ENCODE measurements around the gene PPT2.

Gene PPT2

GRCh38 chr6:32188381-32189068 lies 34.6 kb downstream of the PPT2 start:
- H3K18ac ChIP-seq (ENCODE audit: low read length) = peak overlapping the region; percentile 92
- peak overlapping the region; percentile 82 for H3K27ac ChIP-seq (replicated peaks; ENCODE audit: low read length)
- H2BK15ac ChIP-seq (ENCODE audit: low read length) = peak overlapping the region; percentile 38
- H3K4me3 ChIP-seq (ENCODE audit: low read length in 2 of 2) = peak overlapping the region; percentile 75 to 88
- H3K36me3 ChIP-seq (replicated peaks in 1 of 2; ENCODE audit: control insufficient read depth in 2 of 2, insufficient read depth in 2 of 2, low read length in 2 of 2) = peaks cover 16 to 38% of the 10 kb centered on the region in 2 donors
- H3K4me1 ChIP-seq (ENCODE audit: control insufficient read depth in 2 of 2, insufficient read depth in 1 of 2, low read depth in 1 of 2, low read length in 2 of 2) = peaks cover 23 to 29% of the 10 kb centered on the region in 2 donors
- H2AK5ac ChIP-seq (ENCODE audit: low read depth, low read length) = peak overlapping the region; percentile 59
- H2BK12ac ChIP-seq (ENCODE audit: low read length) = no peak overlapping the region
- H3K14ac ChIP-seq (ENCODE audit: low read length) = no peak overlapping the region
- no peak overlapping the region for H4K91ac ChIP-seq (ENCODE audit: low read depth, low read length, poor library complexity)
- H3K79me1 ChIP-seq (ENCODE audit: low read depth, low read length) = peaks cover 7% of the 10 kb centered on the region
- no peak overlapping the region for H4K8ac ChIP-seq (ENCODE audit: low read depth, low read length)
- peak overlapping the region; percentile 82 for H3K9ac ChIP-seq (ENCODE audit: low read depth, low read length, poor library complexity)
- H3K4me2 ChIP-seq (ENCODE audit: insufficient read depth, low read length, poor library complexity, severe bottlenecking) = peak overlapping the region; percentile 92
- no peak overlapping the region for H2AFZ ChIP-seq (ENCODE audit: low read length)
- peak overlapping the region; percentile 96 for H2BK5ac ChIP-seq (ENCODE audit: low read length)
- no CpG with 5 or more reads among the region's 13 CpGs for WGBS, 2 donors (ENCODE audit: extremely low coverage in 2 of 2, insufficient read length in 2 of 2, insufficient replicate concordance in 1 of 2)
- H3K9me3 ChIP-seq (replicated peaks in 1 of 2; ENCODE audit: control insufficient read depth in 2 of 2, insufficient read depth in 1 of 2, low read depth in 1 of 2, low read length in 2 of 2) = no peaks in the 10 kb centered on the region
- H3K23ac ChIP-seq (ENCODE audit: low read depth, low read length, poor library complexity) = no peak overlapping the region
- no peak overlapping the region for H2BK120ac ChIP-seq (ENCODE audit: low read depth, low read length)
- DNase-seq (ENCODE audit: low spot score) = no peak
- H3K27me3 ChIP-seq (ENCODE audit: control insufficient read depth in 3 of 3, insufficient read depth in 3 of 3, low read depth in 1 of 3, low read length in 3 of 3) = no peaks in the 10 kb centered on the region
- H3K4ac ChIP-seq (ENCODE audit: low read length) = peak overlapping the region; percentile 78

DNA sequence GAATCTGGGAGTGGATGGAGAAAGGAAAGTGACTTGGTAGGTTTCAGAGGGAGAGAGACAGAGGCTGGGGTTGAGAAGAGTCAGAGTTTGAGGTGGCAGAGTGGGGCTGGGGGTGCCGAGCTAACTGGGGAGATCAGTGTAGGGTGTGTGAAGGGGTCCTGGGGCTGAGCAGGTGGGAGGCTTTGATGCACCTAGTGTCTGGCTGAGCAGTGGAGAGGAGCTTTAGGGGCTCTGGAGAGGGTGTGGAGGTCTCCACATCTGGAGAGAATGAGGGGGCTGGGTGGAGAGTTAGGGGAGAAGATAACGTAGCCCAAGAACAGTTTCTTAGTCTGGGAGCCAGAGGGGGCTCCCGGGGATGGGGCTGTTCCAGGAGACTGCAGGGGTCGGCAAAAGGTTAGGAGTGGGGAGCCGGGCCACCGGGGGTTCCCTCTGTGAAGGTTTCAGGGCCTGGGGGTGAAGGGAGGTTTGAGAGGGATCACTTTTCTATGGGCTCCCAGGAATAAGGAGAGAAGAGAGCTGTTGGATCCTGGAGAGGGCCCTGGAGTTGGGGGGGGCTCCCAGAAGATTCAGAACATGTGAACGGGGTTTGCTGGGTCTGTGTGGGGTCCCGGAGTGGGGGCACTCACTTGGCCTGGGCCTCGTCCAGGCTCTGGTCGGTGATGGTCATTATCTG lies 35.3 kb downstream of the PPT2 start:
- H3K36me3 ChIP-seq (replicated peaks in 1 of 2; ENCODE audit: control insufficient read depth in 2 of 2, insufficient read depth in 2 of 2, low read length in 2 of 2) = peaks cover 14 to 31% of the 10 kb centered on the region in 2 donors
- peaks cover 23 to 29% of the 10 kb centered on the region in 2 donors for H3K4me1 ChIP-seq (ENCODE audit: control insufficient read depth in 2 of 2, insufficient read depth in 1 of 2, low read depth in 1 of 2, low read length in 2 of 2)
- peak overlapping the region; percentile 92 for H3K4me2 ChIP-seq (ENCODE audit: insufficient read depth, low read length, poor library complexity, severe bottlenecking)
- H3K27me3 ChIP-seq (ENCODE audit: control insufficient read depth in 3 of 3, insufficient read depth in 3 of 3, low read depth in 1 of 3, low read length in 3 of 3) = no peaks in the 10 kb centered on the region
- peak overlapping the region; percentile 59 for H2AK5ac ChIP-seq (ENCODE audit: low read depth, low read length)
- peak overlapping the region; percentile 78 for H3K4ac ChIP-seq (ENCODE audit: low read length)
- H4K91ac ChIP-seq (ENCODE audit: low read depth, low read length, poor library complexity) = no peak overlapping the region
- peak overlapping the region; percentile 64 for H2BK15ac ChIP-seq (ENCODE audit: low read length)
- peak overlapping the region; percentile 43 for H2BK120ac ChIP-seq (ENCODE audit: low read depth, low read length)
- no CpG with 5 or more reads among the region's 10 CpGs for WGBS, 2 donors (ENCODE audit: extremely low coverage in 2 of 2, insufficient read length in 2 of 2, insufficient replicate concordance in 1 of 2)
- H3K18ac ChIP-seq (ENCODE audit: low read length) = peak overlapping the region; percentile 92
- no peak overlapping the region for H2AFZ ChIP-seq (ENCODE audit: low read length)
- no peak overlapping the region for H3K23ac ChIP-seq (ENCODE audit: low read depth, low read length, poor library complexity)
- no peak overlapping the region for H2BK12ac ChIP-seq (ENCODE audit: low read length)
- H2BK5ac ChIP-seq (ENCODE audit: low read length) = peak overlapping the region; percentile 96
- no peak for DNase-seq (ENCODE audit: low spot score)
- H3K4me3 ChIP-seq (ENCODE audit: low read length in 2 of 2) = peak overlapping the region; percentile 75 to 88
- H3K27ac ChIP-seq (replicated peaks; ENCODE audit: low read length) = peak overlapping the region; percentile 82
- H3K9me3 ChIP-seq (replicated peaks in 1 of 2; ENCODE audit: control insufficient read depth in 2 of 2, insufficient read depth in 1 of 2, low read depth in 1 of 2, low read length in 2 of 2) = no peaks in the 10 kb centered on the region
- H4K8ac ChIP-seq (ENCODE audit: low read depth, low read length) = no peak overlapping the region
- H3K79me1 ChIP-seq (ENCODE audit: low read depth, low read length) = peaks cover 7% of the 10 kb centered on the region
- peak overlapping the region; percentile 82 for H3K9ac ChIP-seq (ENCODE audit: low read depth, low read length, poor library complexity)
- H3K14ac ChIP-seq (ENCODE audit: low read length) = peak overlapping the region; percentile 31

DNA sequence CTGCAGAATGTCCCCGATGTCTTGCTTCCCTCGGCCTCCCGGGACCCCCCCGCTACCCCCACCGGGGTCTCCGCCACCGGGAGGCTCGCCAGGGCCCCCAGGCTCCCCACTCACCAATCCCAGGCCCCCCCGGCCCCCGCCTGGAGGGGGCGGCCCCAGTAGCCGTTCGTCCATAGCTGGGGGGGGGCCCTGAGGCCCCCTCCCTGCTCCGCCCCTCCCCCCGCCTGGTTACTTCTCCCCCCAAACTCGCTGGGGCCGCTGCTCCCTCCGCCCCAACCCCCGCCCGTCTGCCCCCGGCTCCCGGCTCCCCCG lies 35.8 kb downstream of the PPT2 start:
- H3K79me1 ChIP-seq (ENCODE audit: low read depth, low read length) = peaks cover 7% of the 10 kb centered on the region
- H2AFZ ChIP-seq (ENCODE audit: low read length) = peak overlapping the region; percentile 49
- H3K9me3 ChIP-seq (replicated peaks in 1 of 2; ENCODE audit: control insufficient read depth in 2 of 2, insufficient read depth in 1 of 2, low read depth in 1 of 2, low read length in 2 of 2) = no peaks in the 10 kb centered on the region
- DNase-seq (ENCODE audit: low spot score) = no peak
- peak overlapping the region; percentile 82 for H3K27ac ChIP-seq (replicated peaks; ENCODE audit: low read length)
- peak overlapping the region; percentile 78 for H3K9ac ChIP-seq (ENCODE audit: low read depth, low read length, poor library complexity)
- no peaks in the 10 kb centered on the region for H3K27me3 ChIP-seq (ENCODE audit: control insufficient read depth in 3 of 3, insufficient read depth in 3 of 3, low read depth in 1 of 3, low read length in 3 of 3)
- peak overlapping the region; percentile 43 for H2BK120ac ChIP-seq (ENCODE audit: low read depth, low read length)
- H4K91ac ChIP-seq (ENCODE audit: low read depth, low read length, poor library complexity) = no peak overlapping the region
- no peak overlapping the region for H3K14ac ChIP-seq (ENCODE audit: low read length)
- H3K4me2 ChIP-seq (ENCODE audit: insufficient read depth, low read length, poor library complexity, severe bottlenecking) = peak overlapping the region; percentile 92
- H4K8ac ChIP-seq (ENCODE audit: low read depth, low read length) = no peak overlapping the region
- WGBS, 2 donors (ENCODE audit: extremely low coverage in 2 of 2, insufficient read length in 2 of 2, insufficient replicate concordance in 1 of 2) = no CpG with 5 or more reads among the region's 23 CpGs
- peak overlapping the region; percentile 92 for H3K18ac ChIP-seq (ENCODE audit: low read length)
- peaks cover 14 to 28% of the 10 kb centered on the region in 2 donors for H3K36me3 ChIP-seq (replicated peaks in 1 of 2; ENCODE audit: control insufficient read depth in 2 of 2, insufficient read depth in 2 of 2, low read length in 2 of 2)
- no peak overlapping the region for H2BK12ac ChIP-seq (ENCODE audit: low read length)
- peak overlapping the region; percentile 96 for H2BK5ac ChIP-seq (ENCODE audit: low read length)
- peak overlapping the region; percentile 64 for H2BK15ac ChIP-seq (ENCODE audit: low read length)
- peaks cover 25 to 29% of the 10 kb centered on the region in 2 donors for H3K4me1 ChIP-seq (ENCODE audit: control insufficient read depth in 2 of 2, insufficient read depth in 1 of 2, low read depth in 1 of 2, low read length in 2 of 2)
- no peak overlapping the region for H3K23ac ChIP-seq (ENCODE audit: low read depth, low read length, poor library complexity)
- peak overlapping the region; percentile 75 to 88 for H3K4me3 ChIP-seq (ENCODE audit: low read length in 2 of 2)
- H3K4ac ChIP-seq (ENCODE audit: low read length) = no peak overlapping the region
- peak overlapping the region; percentile 59 for H2AK5ac ChIP-seq (ENCODE audit: low read depth, low read length)
